Measurements from ENCODE around the gene GRIK1. TPM values are rescaled to one million over a fixed set of nuclear protein-coding genes. Genes with fewer than 3 reads are reported as not detected.

GRIK1 gene
- polyA plus RNA-seq, 2 donors = 0.01 to 0.02 TPM

DNA sequence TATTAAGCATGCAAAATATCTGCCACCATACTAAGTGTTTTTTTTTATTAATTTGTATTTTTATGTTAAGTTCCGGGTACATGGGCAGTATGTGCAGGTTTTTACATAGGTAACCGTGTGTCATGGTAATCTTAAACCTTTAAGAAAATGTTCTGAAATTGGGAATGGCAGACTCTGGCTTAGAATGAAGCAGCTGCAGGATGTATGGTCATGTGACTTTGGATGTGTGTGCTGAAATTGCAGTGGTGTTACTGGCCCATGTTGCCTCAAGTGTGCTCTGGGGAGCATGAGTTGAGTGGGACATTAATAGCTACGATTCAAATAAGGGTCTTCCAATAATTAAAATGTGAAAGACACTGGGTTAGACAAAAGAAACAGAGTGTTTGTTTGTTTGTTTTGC, 6.7 kb downstream of the GRIK1 start:
- peaks cover 0 to 2% of the 10 kb centered on the region in 2 donors for H3K27me3 ChIP-seq (ENCODE audit: control insufficient read depth in 1 of 2, insufficient read depth in 2 of 2, low read length in 2 of 2)
- WGBS, 2 donors = 67 to 69% methylated on average over 3 of the region's 3 CpGs
- H3K27ac ChIP-seq (ENCODE audit: low read depth in 2 of 2, low read length in 1 of 2) = no peak overlapping the region
- no peaks in the 10 kb centered on the region for H3K4me1 ChIP-seq (ENCODE audit: control insufficient read depth in 2 of 2, insufficient read depth in 2 of 2, low read length in 1 of 2)
- no peaks in the 10 kb centered on the region for H3K9me3 ChIP-seq (ENCODE audit: control insufficient read depth in 2 of 2, insufficient read depth in 1 of 2, low read depth in 1 of 2, low read length in 1 of 2)
- no peaks in the 10 kb centered on the region for H3K36me3 ChIP-seq (ENCODE audit: control insufficient read depth in 2 of 2, insufficient read depth in 2 of 2, low read length in 1 of 2)
- no peak overlapping the region for H3K4me3 ChIP-seq (ENCODE audit: low read depth in 1 of 2, low read length in 2 of 2)

DNA sequence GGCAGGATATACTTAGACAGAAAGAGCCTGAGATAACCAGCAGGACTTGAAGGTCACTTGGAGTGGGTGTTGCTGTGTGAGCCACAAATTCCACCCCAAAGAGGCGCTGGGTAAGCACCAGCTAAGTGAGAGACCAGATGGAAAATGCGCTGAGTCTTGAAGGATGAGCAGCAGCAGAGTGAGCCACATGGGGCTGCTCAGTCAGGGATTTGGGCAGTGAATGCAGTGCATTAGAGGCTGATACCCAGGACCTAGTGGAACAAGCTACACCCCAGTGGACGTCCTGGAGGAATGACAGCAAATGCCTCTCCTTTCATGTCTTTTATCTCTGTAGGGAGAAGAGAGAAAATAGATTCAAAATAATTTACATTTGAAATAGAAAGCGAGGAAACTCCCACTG, 11.3 kb downstream of the GRIK1 start:
- 67 to 69% methylated on average over 4 of the region's 4 CpGs for WGBS, 2 donors
- Histone ChIP-seq H3K27ac (ENCODE audit: low read depth in 2 of 2, low read length in 1 of 2) (no peak overlapping the region), H3K27me3 (ENCODE audit: control insufficient read depth in 1 of 2, insufficient read depth in 2 of 2, low read length in 2 of 2) (no peaks in the 10 kb centered on the region), H3K4me1 (ENCODE audit: control insufficient read depth in 2 of 2, insufficient read depth in 2 of 2, low read length in 1 of 2) (no peaks in the 10 kb centered on the region), H3K36me3 (ENCODE audit: control insufficient read depth in 2 of 2, insufficient read depth in 2 of 2, low read length in 1 of 2) (no peaks in the 10 kb centered on the region), H3K9me3 (ENCODE audit: control insufficient read depth in 2 of 2, insufficient read depth in 1 of 2, low read depth in 1 of 2, low read length in 1 of 2) (no peaks in the 10 kb centered on the region), H3K4me3 (ENCODE audit: low read depth in 1 of 2, low read length in 2 of 2) (no peak overlapping the region)

DNA sequence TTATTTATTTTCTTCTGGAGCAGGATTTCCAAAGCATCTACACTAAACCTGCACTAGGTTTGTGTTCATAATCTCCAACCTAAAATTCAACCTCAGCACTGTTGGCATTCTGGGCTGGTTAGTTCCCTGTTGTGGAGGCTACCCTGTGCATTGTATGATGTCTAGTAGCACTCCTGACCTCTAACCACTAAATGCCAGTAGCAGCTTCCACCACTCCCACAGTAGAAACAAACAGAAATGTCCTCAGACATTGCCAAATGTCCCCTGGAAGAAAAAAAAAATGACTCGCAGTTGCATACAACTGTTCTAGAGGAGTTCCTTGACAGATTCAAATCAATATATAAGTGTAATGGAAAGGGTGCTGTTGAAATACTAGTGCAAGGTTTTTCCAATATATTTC, 18.9 kb downstream of the GRIK1 start:
- Histone ChIP-seq H3K4me3 (ENCODE audit: low read depth in 1 of 2, low read length in 2 of 2) (no peak overlapping the region), H3K4me1 (ENCODE audit: control insufficient read depth in 2 of 2, insufficient read depth in 2 of 2, low read length in 1 of 2) (no peaks in the 10 kb centered on the region)
- 81% methylated on average over 1 of the region's 1 CpG for WGBS, 2 donors

DNA sequence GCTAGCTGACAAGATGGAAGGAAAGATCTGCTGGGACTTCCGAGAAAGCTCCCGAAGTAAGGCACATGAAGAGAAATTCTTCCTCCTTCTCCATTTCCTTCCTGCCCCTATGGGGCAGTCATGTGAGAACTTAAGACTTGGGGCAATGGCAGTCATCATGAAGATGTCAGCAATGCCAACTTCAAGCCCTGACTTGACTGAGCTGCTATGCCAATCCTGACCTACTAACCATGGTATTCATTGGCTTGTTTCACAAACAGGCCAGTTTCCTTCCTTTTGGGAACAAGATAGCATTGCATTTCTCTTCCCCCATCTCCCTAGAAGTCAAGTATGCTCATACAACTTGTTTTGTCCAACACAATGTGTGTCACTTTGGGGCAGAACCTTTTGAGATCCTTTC, 25.5 kb downstream of the GRIK1 start:
- peaks cover 0 to 3% of the 10 kb centered on the region in 2 donors for H3K9me3 ChIP-seq (ENCODE audit: control insufficient read depth in 2 of 2, insufficient read depth in 1 of 2, low read depth in 1 of 2, low read length in 1 of 2)
- no peak overlapping the region for H3K4me3 ChIP-seq (ENCODE audit: low read depth in 1 of 2, low read length in 2 of 2)
- no peak overlapping the region for H3K27ac ChIP-seq (ENCODE audit: low read depth in 2 of 2, low read length in 1 of 2)
- no peaks in the 10 kb centered on the region for H3K4me1 ChIP-seq (ENCODE audit: control insufficient read depth in 2 of 2, insufficient read depth in 2 of 2, low read length in 1 of 2)
- H3K27me3 ChIP-seq (ENCODE audit: control insufficient read depth in 1 of 2, insufficient read depth in 2 of 2, low read length in 2 of 2) = no peaks in the 10 kb centered on the region
- no peaks in the 10 kb centered on the region for H3K36me3 ChIP-seq (ENCODE audit: control insufficient read depth in 2 of 2, insufficient read depth in 2 of 2, low read length in 1 of 2)
- 83 to 90% methylated on average over 2 of the region's 2 CpGs for WGBS, 2 donors

More for the DNA sequence above, 18.9 kb downstream of the GRIK1 start:
- Histone ChIP-seq H3K27me3 (ENCODE audit: control insufficient read depth in 1 of 2, insufficient read depth in 2 of 2, low read length in 2 of 2) (no peaks in the 10 kb centered on the region), H3K27ac (ENCODE audit: low read depth in 2 of 2, low read length in 1 of 2) (no peak overlapping the region), H3K9me3 (ENCODE audit: control insufficient read depth in 2 of 2, insufficient read depth in 1 of 2, low read depth in 1 of 2, low read length in 1 of 2) (peaks cover 0 to 3% of the 10 kb centered on the region in 2 donors), H3K36me3 (ENCODE audit: control insufficient read depth in 2 of 2, insufficient read depth in 2 of 2, low read length in 1 of 2) (no peaks in the 10 kb centered on the region)

DNA sequence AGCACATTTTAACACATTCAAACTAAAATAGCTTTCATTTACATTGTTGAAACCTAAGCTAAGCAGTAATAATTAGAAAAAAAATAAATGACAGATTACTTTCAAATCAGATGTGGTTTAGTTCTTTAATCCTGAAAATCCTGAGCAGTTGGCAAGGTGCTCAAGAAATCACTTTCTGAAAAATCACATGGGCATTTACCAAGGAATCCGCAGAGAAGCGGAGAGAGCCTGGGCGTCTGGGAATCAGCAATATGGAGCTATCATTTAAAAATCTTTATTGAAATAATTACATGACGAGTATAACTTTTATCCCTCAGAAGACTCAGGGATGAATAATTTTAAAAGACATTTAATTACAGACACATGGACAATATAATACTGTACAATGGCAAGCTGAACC, 30.2 kb downstream of the GRIK1 start:
- 80 to 89% methylated on average over 4 of the region's 4 CpGs for WGBS, 2 donors
- H3K4me3 ChIP-seq (ENCODE audit: low read depth in 1 of 2, low read length in 2 of 2) = no peak overlapping the region

DNA sequence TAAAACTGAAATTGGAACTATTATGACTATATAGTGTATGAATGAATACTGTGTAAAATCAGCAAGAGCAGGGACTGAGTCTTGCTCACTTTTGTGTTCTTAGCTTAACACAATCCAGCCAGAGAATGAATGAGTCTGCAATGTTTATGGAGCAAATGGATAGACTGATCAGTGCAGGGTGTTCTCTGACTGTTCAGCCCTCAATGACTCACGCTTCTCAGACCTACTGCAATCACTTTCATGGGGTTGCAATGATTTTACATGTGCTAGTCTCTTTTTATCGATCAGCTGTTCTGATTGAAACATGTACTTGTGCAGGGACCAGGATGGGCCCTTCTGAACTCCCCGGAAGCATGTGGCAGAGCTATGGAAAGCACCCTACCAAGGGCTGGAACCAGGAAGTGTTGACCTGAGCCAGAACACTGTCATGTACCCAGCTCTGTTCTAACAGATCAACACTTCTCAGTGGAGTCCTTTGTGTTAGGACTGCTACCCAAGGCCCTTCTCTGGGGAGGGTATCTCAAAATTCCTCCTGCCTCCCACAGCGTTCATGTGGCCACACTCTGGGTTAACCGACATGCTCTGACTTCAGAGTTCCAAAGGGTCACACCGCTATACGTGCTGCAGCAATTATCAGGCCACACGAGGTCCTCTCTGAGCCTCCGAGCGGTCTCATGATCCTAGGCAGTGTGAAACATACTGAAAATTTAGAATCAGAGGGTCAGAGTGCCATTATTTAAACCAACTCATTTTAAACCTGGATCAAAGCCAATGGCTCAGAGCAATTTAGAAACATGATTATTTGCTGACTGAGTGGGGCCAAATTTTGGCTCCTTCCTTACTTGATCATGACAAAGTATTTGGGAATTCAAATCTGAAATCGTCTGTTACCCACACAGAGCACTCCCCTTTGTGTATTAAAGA, 35.2 kb downstream of the GRIK1 start:
- no peaks in the 10 kb centered on the region for H3K27me3 ChIP-seq (ENCODE audit: control insufficient read depth in 1 of 2, insufficient read depth in 2 of 2, low read length in 2 of 2)
- H3K36me3 ChIP-seq (ENCODE audit: control insufficient read depth in 2 of 2, insufficient read depth in 2 of 2, low read length in 1 of 2) = no peaks in the 10 kb centered on the region
- H3K27ac ChIP-seq (ENCODE audit: low read depth in 2 of 2, low read length in 1 of 2) = no peak overlapping the region
- peaks cover 0 to 3% of the 10 kb centered on the region in 2 donors for H3K9me3 ChIP-seq (ENCODE audit: control insufficient read depth in 2 of 2, insufficient read depth in 1 of 2, low read depth in 1 of 2, low read length in 1 of 2)
- H3K4me1 ChIP-seq (ENCODE audit: control insufficient read depth in 2 of 2, insufficient read depth in 2 of 2, low read length in 1 of 2) = peaks cover 2% of the 10 kb centered on the region in 2 donors
- WGBS, 2 donors = 70 to 82% methylated on average over 11 of the region's 11 CpGs
- no peak overlapping the region for H3K4me3 ChIP-seq (ENCODE audit: low read depth in 1 of 2, low read length in 2 of 2)

More for the DNA sequence above, 30.2 kb downstream of the GRIK1 start:
- Histone ChIP-seq H3K36me3 (ENCODE audit: control insufficient read depth in 2 of 2, insufficient read depth in 2 of 2, low read length in 1 of 2) (no peaks in the 10 kb centered on the region), H3K27me3 (ENCODE audit: control insufficient read depth in 1 of 2, insufficient read depth in 2 of 2, low read length in 2 of 2) (no peaks in the 10 kb centered on the region), H3K4me1 (ENCODE audit: control insufficient read depth in 2 of 2, insufficient read depth in 2 of 2, low read length in 1 of 2) (peaks cover 2% of the 10 kb centered on the region in 2 donors), H3K9me3 (ENCODE audit: control insufficient read depth in 2 of 2, insufficient read depth in 1 of 2, low read depth in 1 of 2, low read length in 1 of 2) (peaks cover 0 to 2% of the 10 kb centered on the region in 2 donors), H3K27ac (ENCODE audit: low read depth in 2 of 2, low read length in 1 of 2) (no peak overlapping the region)

DNA sequence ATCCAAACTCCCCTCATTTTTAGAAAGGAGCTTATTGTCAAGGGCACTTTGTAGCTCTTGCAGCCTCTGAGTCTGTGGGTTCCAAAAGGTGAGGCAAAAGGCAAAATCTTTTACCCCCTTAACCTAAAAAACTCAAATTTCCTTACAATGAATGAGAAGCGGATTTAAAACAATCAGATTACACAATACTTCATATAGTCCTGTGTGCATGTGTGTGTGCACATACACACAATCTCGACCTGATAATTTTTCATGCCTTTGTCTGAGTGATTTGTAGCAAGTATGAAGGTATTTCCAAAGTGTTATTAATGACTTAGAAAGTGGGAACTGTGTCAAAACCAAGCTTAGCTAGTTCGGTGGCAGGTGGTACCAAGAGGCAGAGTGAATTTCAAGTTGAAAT, 42.9 kb downstream of the GRIK1 start:
- no peaks in the 10 kb centered on the region for H3K9me3 ChIP-seq (ENCODE audit: control insufficient read depth in 2 of 2, insufficient read depth in 1 of 2, low read depth in 1 of 2, low read length in 1 of 2)
- H3K27ac ChIP-seq (ENCODE audit: low read depth in 2 of 2, low read length in 1 of 2) = no peak overlapping the region
- no peaks in the 10 kb centered on the region for H3K36me3 ChIP-seq (ENCODE audit: control insufficient read depth in 2 of 2, insufficient read depth in 2 of 2, low read length in 1 of 2)
- no peaks in the 10 kb centered on the region for H3K4me1 ChIP-seq (ENCODE audit: control insufficient read depth in 2 of 2, insufficient read depth in 2 of 2, low read length in 1 of 2)
- WGBS, 2 donors = 52 to 61% methylated on average over 3 of the region's 3 CpGs
- H3K4me3 ChIP-seq (ENCODE audit: low read depth in 1 of 2, low read length in 2 of 2) = no peak overlapping the region
- H3K27me3 ChIP-seq (ENCODE audit: control insufficient read depth in 1 of 2, insufficient read depth in 2 of 2, low read length in 2 of 2) = no peaks in the 10 kb centered on the region

DNA sequence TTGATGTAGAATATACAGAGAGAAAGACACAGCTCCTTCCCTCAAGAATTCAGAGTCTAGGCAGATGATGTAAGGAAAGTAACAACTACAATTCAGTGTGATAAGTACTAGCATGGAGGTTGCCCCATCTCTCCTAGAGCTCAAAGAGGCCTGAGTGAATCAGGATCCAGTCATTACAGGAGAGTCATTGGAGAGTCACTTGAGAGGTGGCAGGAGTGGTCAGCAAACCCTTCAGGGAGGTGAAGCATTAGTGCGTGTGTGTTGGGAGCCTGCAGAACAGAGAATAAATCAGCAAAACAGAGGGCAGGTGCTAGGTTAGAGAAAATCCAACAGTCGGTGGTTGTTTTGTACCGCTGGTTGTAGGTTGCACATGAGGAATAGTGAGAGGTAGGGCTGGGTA, 46.1 kb downstream of the GRIK1 start:
- Histone ChIP-seq H3K36me3 (ENCODE audit: control insufficient read depth in 2 of 2, insufficient read depth in 2 of 2, low read length in 1 of 2) (no peaks in the 10 kb centered on the region), H3K27ac (ENCODE audit: low read depth in 2 of 2, low read length in 1 of 2) (no peak overlapping the region), H3K27me3 (ENCODE audit: control insufficient read depth in 1 of 2, insufficient read depth in 2 of 2, low read length in 2 of 2) (no peaks in the 10 kb centered on the region), H3K9me3 (ENCODE audit: control insufficient read depth in 2 of 2, insufficient read depth in 1 of 2, low read depth in 1 of 2, low read length in 1 of 2) (no peaks in the 10 kb centered on the region), H3K4me1 (ENCODE audit: control insufficient read depth in 2 of 2, insufficient read depth in 2 of 2, low read length in 1 of 2) (no peaks in the 10 kb centered on the region), H3K4me3 (ENCODE audit: low read depth in 1 of 2, low read length in 2 of 2) (no peak overlapping the region)
- WGBS, 2 donors = 89 to 99% methylated on average over 3 of the region's 3 CpGs

DNA sequence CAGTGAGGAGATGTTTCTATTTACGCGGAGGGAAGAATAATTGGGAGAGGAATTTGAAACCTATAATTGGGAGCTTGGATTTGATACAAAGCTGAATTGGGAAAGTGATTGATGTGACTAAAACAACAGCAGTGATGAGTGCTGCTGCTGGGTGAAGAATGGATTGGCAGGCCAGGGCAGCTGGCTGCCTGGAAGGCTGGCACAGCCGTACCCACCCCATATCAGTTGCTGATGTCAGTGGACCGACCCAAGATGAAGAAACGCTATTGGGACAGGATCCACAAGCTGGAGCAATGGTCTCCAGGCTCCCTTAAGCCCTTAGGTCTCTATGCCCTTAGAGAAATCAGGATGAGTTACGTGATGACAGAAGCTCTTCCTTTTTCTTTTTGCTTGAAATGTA, 47.4 kb downstream of the GRIK1 start:
- WGBS, 2 donors = 85 to 90% methylated on average over 6 of the region's 6 CpGs
- no peak overlapping the region for H3K4me3 ChIP-seq (ENCODE audit: low read depth in 1 of 2, low read length in 2 of 2)

DNA sequence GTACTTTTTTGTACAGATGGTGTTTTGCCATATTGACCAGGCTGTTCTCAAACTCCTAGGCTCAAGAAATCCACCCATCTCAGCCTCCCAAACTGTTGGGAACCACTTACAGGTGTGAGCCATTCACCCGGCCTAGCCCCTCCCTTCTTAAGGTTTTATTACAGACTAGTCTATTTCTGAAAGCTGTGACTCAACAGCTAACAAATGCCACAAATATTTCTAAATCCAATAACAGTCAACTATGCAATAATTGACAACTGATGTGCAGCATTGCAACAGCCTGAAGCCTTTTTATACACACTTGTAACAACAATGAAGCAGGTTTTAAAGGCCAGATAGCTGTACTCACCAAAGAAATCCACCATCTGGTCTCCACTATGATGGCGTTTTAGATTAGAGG, 51.4 kb downstream of the GRIK1 start:
- H3K36me3 ChIP-seq (ENCODE audit: control insufficient read depth in 2 of 2, insufficient read depth in 2 of 2, low read length in 1 of 2) = no peaks in the 10 kb centered on the region
- 47 to 48% methylated on average over 2 of the region's 2 CpGs for WGBS, 2 donors
- H3K27ac ChIP-seq (ENCODE audit: low read depth in 2 of 2, low read length in 1 of 2) = no peak overlapping the region
- no peaks in the 10 kb centered on the region for H3K4me1 ChIP-seq (ENCODE audit: control insufficient read depth in 2 of 2, insufficient read depth in 2 of 2, low read length in 1 of 2)
- no peaks in the 10 kb centered on the region for H3K27me3 ChIP-seq (ENCODE audit: control insufficient read depth in 1 of 2, insufficient read depth in 2 of 2, low read length in 2 of 2)
- no peaks in the 10 kb centered on the region for H3K9me3 ChIP-seq (ENCODE audit: control insufficient read depth in 2 of 2, insufficient read depth in 1 of 2, low read depth in 1 of 2, low read length in 1 of 2)
- no peak overlapping the region for H3K4me3 ChIP-seq (ENCODE audit: low read depth in 1 of 2, low read length in 2 of 2)

More for the DNA sequence above, 47.4 kb downstream of the GRIK1 start:
- H3K9me3 ChIP-seq (ENCODE audit: control insufficient read depth in 2 of 2, insufficient read depth in 1 of 2, low read depth in 1 of 2, low read length in 1 of 2) = no peaks in the 10 kb centered on the region
- H3K36me3 ChIP-seq (ENCODE audit: control insufficient read depth in 2 of 2, insufficient read depth in 2 of 2, low read length in 1 of 2) = no peaks in the 10 kb centered on the region
- H3K4me1 ChIP-seq (ENCODE audit: control insufficient read depth in 2 of 2, insufficient read depth in 2 of 2, low read length in 1 of 2) = no peaks in the 10 kb centered on the region
- H3K27me3 ChIP-seq (ENCODE audit: control insufficient read depth in 1 of 2, insufficient read depth in 2 of 2, low read length in 2 of 2) = no peaks in the 10 kb centered on the region
- no peak overlapping the region for H3K27ac ChIP-seq (ENCODE audit: low read depth in 2 of 2, low read length in 1 of 2)
